Prostate gland (tissue), 2 donors: Measurements from ENCODE around the gene DOCK6. TPM values are rescaled to one million over a fixed set of nuclear protein-coding genes. Genes with fewer than 3 reads are reported as not detected.

ENCODE experiments used
- DNase-seq: peaks from one replicate; pipeline ENCODE4 v3.0.0-alpha.2; 2019; ENCODE audit warnings: low spot score
- H3K27ac ChIP-seq, 2 donors: fragments of 200-600 bp; sonication (generic); 2 replicates each; pipeline ENCODE4 v1.5.1; 2017 to 2019
- H3K27me3 ChIP-seq: fragments of 200-600 bp; sonication (generic); replicated peaks from 2 replicates; pipeline ENCODE4 v1.5.1; 2019; ENCODE audit not compliant: insufficient read depth
- H3K36me3 ChIP-seq, 2 donors: fragments of 200-600 bp; sonication (generic); 1 replicate in 1 of 2; 2 replicates in 1 of 2; pipeline versions ENCODE4 v1.5.1 to v1.8.1; 2017 to 2019
- H3K4me1 ChIP-seq: fragments of 200-600 bp; sonication (generic); replicated peaks from 2 replicates; pipeline ENCODE4 v1.5.1; 2019
- H3K4me3 ChIP-seq, 2 donors: fragments of 200-600 bp; sonication (generic); 2 replicates each; pipeline ENCODE4 v1.5.1; 2017 to 2019
- H3K9me3 ChIP-seq: fragments of 200-600 bp; sonication (generic); 2 replicates; pipeline ENCODE4 v1.5.1; 2017
- CTCF ChIP-seq, 4 experiments: fragments of 200-600 bp in 2 of 4; fragments of 450-650 bp in 2 of 4; sonication (generic) in 2 of 4; IDR thresholded peaks; 1 replicate in 3 of 4; 2 replicates in 1 of 4; pipeline ENCODE4 v1.5.1; 2016 to 2019; ENCODE audit warnings: antibody characterized with exemption in 4 of 4, mild to moderate bottlenecking in 2 of 4, moderate library complexity in 2 of 4
- POLR2A ChIP-seq: fragments of 450-650 bp; IDR thresholded peaks from one replicate; pipeline ENCODE4 v1.6.1; 2016; ENCODE audit warnings: antibody characterized with exemption, mild to moderate bottlenecking
- POLR2AphosphoS5 ChIP-seq: sonication (generic); formaldehyde crosslinking; IDR thresholded peaks from one replicate; pipeline ENCODE4 v1.6.1; 2017; ENCODE audit warnings: antibody characterized with exemption
- WGBS: methylation state at CpG from one replicate; pipeline ENCODE4 v1.1.5; 2018; 5-methylcytosine and 5-hydroxymethylcytosine counted together
- intact Hi-C: fragments of 100-400 bp; cut with DNase I; formaldehyde crosslinking; loops from one replicate; pipeline ENCODE4 v1.14.2; 2022
- total RNA-seq, 2 donors: library from RNA; depleted of rRNA; stranded (reverse); fragments of >200 nt; gene quantifications; one replicate each; pipeline ENCODE4 v1.1.0, GENCODE V29; 2016

Gene DOCK6
- total RNA-seq, 2 donors from 2014 or later, result 21.6 to 38.7 TPM

GRCh38 chr19:11247934-11248333 is 14.4 kb downstream of the DOCK6 start:
- Histone ChIP-seq H3K27me3 (no peaks in the 10 kb centered on the region), H3K4me1 (no peaks in the 10 kb centered on the region), H3K4me3 (no peak overlapping the region), H3K27ac (no peak overlapping the region), H3K9me3 (no peaks in the 10 kb centered on the region), H3K36me3 (peaks cover 0 to 6% of the 10 kb centered on the region in 2 donors)
- no peak for DNase-seq
- intact Hi-C loops, result no loop called here
- no peak for TF ChIP-seq POLR2AphosphoS5
- TF ChIP-seq POLR2A, result no peak
- TF ChIP-seq CTCF (IDR thresholded peaks at IDR 0.05), result no peak
- 87% methylated on average over 14 of the region's 14 CpGs for WGBS

- Histone ChIP-seq H3K27ac (no peak overlapping the region), H3K9me3 (no peaks in the 10 kb centered on the region), H3K4me1 (no peaks in the 10 kb centered on the region), H3K27me3 (no peaks in the 10 kb centered on the region), H3K36me3 (peaks cover 0 to 6% of the 10 kb centered on the region in 2 donors), H3K4me3 (no peak overlapping the region)
- intact Hi-C loops, result no loop called here
- 80% methylated on average over 10 of the region's 10 CpGs for WGBS
- no peak for DNase-seq
- TF ChIP-seq CTCF (IDR thresholded peaks at IDR 0.05) (no peak), POLR2AphosphoS5 (no peak), POLR2A (no peak)
These were observed 14.9 kb downstream of the DOCK6 start for GRCh38 chr19:11247391-11247790.

- peaks cover 0 to 6% of the 10 kb centered on the region in 2 donors for H3K36me3 ChIP-seq
- H3K27me3 ChIP-seq, result no peaks in the 10 kb centered on the region
- WGBS, result 94% methylated on average over 11 of the region's 11 CpGs
- H3K9me3 ChIP-seq, result no peaks in the 10 kb centered on the region
- no peak for DNase-seq
- no peaks in the 10 kb centered on the region for H3K4me1 ChIP-seq
- no peak for TF ChIP-seq POLR2AphosphoS5
- TF ChIP-seq POLR2A, result no peak
- TF ChIP-seq CTCF (IDR thresholded peaks at IDR 0.05), result no peak
- no peak overlapping the region for H3K4me3 ChIP-seq
- no peak overlapping the region for H3K27ac ChIP-seq
- intact Hi-C loops, result no loop called here
These were observed 15.4 kb downstream of the DOCK6 start for GRCh38 chr19:11246941-11247340.

GRCh38 chr19:11244846-11245589 is 17.3 kb downstream of the DOCK6 start:
- 92% methylated on average over 5 of the region's 5 CpGs for WGBS
- Histone ChIP-seq H3K27ac (no peak overlapping the region), H3K27me3 (no peaks in the 10 kb centered on the region), H3K4me3 (no peak overlapping the region), H3K36me3 (no peaks in the 10 kb centered on the region), H3K9me3 (no peaks in the 10 kb centered on the region), H3K4me1 (no peaks in the 10 kb centered on the region)
- no peak for DNase-seq
- TF ChIP-seq POLR2AphosphoS5 (no peak), POLR2A (no peak), CTCF (IDR thresholded peaks at IDR 0.05) (no peak)
- intact Hi-C loops, result no loop called here

GRCh38 chr19:11243798-11244169 is 18.5 kb downstream of the DOCK6 start:
- Histone ChIP-seq H3K4me1 (no peaks in the 10 kb centered on the region), H3K9me3 (no peaks in the 10 kb centered on the region), H3K4me3 (no peak overlapping the region), H3K27ac (peak overlapping the region in 1 of 2 donors; percentile 13), H3K36me3 (no peaks in the 10 kb centered on the region), H3K27me3 (no peaks in the 10 kb centered on the region)
- TF ChIP-seq POLR2AphosphoS5, result no peak
- TF ChIP-seq POLR2A, result no peak
- 92% methylated on average over 7 of the region's 7 CpGs for WGBS
- no peak for DNase-seq
- intact Hi-C loops, result no loop called here
